HT1080 (cell line): ENCODE data around the gene CAMK1G. TPM values are rescaled to one million over a fixed set of nuclear protein-coding genes. Genes with fewer than 3 reads are reported as not detected.

Experiments used
- DNase-seq: peaks from one replicate; pipeline ENCODE4 v3.0.0-alpha.2; 2015; ENCODE audit warnings: low read depth
- total RNA-seq: library from RNA; depleted of rRNA; stranded (reverse); fragments of >200 nt; shearing (Covaris generic); gene quantifications from 2 replicates; pipeline ENCODE4 v1.2.3, GENCODE V29; 2014; rRNA removed

Gene CAMK1G
- total RNA-seq, 1 experiment from 2014 or later, result not detected

DNA sequence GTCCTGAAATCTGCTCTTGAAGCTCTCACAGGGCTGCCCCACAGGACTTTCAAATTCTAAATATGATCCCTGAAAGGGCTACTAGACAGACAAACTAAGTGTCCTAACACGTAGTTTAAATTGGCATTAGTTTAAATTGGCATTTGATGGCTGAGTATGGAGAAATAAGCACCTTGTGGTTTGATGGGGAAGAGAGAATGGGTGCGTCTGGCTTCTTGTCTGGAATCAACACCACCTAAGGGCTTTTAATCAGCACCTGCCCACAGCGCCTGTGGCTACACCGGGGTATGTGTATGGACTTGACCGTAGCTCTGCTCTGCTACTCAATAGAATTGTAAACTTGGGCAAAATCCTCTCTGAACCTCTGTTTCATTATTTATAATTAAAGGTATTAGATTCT is 74.4 kb downstream of the CAMK1G start:
- DNase-seq, result no peak

DNA sequence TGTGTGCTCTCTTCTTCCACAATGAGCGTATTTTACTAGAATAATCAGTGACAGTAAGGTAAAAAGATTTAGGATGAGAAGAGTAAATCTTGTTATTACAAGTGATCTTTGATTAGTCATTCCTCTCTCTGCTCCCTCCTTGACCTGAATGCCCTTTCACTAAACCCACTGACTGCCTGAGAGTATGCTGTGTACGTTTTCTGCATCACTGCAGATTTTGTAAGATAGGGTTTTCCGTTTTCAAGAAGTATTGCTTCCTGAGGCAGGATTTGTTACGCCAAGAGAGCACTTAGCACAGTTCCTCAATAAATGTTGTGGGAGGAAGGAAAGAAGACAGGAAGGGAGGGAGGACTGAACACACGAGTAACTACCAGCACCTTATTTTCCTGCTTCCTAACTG is 76.4 kb downstream of the CAMK1G start:
- DNase-seq, result peak; percentile 92

DNA sequence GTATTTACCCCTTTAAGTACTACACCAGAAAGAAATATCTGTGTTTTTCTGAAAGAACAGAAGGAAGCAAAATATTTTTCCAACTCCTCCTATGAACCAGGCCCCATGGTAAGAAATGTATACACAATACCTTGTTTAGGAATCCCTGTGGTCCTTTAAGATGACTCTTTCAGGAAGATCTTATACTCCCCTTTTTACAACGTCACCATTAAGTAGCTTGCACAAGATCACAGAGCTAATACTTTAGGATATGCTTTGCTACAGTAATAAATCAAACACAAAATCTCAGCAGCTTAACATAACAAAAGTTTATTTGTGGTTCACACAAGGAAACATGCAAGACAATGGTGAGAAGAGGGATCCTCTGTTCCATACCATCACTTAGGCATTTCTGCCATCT is 77.6 kb downstream of the CAMK1G start:
- no peak for DNase-seq

GRCh38 chr1:209662879-209663327 is 79.4 kb downstream of the CAMK1G start:
- peak; percentile 76 for DNase-seq

Other genes starting within 250 kb of the CAMK1G start
- 387 and 423 TPM in 2 replicates for gene LAMB3, start 68.7 kb downstream of the CAMK1G start, total RNA-seq
- not detected in 2 replicates for gene G0S2, start 91.7 kb downstream of the CAMK1G start, total RNA-seq
- gene HSD11B1, start 121.1 kb downstream of the CAMK1G start, total RNA-seq, result 45.4 and 45.9 TPM in 2 replicates
- gene TRAF3IP3, start 172.3 kb downstream of the CAMK1G start, total RNA-seq, result not detected in 2 replicates
- 3.9 and 4.5 TPM in 2 replicates for gene C1orf74, start 200.8 kb downstream of the CAMK1G start, total RNA-seq
- gene IRF6, start 222.4 kb downstream of the CAMK1G start, total RNA-seq, result 0.05 TPM in 1 of 2 replicates, not detected in the other
- gene UTP25, start 244.3 kb downstream of the CAMK1G start, total RNA-seq, result 12.4 and 12.5 TPM in 2 replicates